ENCODE data around the gene RBM33.

RBM33 gene

DNA sequence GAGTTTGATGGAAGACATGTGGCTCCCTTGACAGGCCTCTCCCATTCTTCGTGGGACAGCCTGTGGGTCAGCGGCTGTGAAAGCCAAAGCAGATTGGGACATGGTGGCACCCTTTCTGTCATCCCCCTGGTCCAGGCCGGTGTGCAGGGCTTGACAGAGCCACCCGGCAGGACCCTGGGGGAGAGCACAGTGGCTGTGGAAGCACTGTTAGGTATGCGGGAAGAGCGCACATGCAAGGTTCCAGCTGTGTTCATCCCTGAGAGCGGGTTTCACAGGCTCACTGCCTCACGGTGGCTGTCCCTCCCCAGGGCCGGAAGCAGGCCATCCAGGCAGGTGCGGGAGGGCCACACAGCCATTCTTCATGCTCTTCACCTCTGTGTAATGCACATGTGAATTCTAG is 138.0 kb downstream of the RBM33 start:
- DNase-seq, result no peak

- no peak for DNase-seq
These were observed 141.1 kb downstream of the RBM33 start for GRCh38 chr7:155785536-155785935.

GRCh38 chr7:155786491-155786890 is 142.0 kb downstream of the RBM33 start:
- no peak for DNase-seq

DNA sequence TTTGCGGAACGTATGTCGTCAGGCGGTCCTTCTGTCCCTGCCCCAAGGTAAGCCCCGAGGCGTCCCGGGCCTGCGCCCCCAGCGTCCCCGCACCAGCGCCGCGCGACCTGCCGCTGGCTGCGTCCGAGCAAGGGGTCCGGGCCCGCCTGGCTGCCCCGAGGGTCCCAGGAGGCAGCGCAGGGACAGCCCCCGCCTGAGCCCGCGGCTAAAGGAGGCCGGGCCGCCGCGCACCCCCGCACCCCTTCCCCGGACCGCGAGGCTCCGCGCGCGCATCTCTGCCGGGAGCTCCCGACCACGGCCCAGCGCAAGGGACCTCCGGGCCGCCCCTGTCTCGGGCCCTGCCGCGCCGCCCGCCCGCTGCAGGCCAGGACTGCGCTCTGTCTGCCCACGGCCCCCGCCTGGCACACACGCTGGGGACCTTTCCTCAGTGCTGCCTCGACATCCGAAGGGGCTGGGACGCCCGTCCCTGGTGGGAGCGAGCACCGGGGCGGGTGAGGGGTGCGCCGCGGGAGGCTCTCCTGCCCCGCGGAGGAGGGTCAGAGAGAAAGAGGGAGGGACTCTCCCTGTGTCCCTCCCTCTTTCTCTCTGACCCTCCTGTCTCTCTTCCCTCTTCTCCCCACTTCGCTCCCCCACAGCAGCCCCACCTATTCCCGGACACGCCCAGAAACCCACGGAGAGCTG is 142.8 kb downstream of the RBM33 start:
- DNase-seq, result no peak

GRCh38 chr7:155788616-155789000 is 144.1 kb downstream of the RBM33 start:
- DNase-seq, result no peak

DNA sequence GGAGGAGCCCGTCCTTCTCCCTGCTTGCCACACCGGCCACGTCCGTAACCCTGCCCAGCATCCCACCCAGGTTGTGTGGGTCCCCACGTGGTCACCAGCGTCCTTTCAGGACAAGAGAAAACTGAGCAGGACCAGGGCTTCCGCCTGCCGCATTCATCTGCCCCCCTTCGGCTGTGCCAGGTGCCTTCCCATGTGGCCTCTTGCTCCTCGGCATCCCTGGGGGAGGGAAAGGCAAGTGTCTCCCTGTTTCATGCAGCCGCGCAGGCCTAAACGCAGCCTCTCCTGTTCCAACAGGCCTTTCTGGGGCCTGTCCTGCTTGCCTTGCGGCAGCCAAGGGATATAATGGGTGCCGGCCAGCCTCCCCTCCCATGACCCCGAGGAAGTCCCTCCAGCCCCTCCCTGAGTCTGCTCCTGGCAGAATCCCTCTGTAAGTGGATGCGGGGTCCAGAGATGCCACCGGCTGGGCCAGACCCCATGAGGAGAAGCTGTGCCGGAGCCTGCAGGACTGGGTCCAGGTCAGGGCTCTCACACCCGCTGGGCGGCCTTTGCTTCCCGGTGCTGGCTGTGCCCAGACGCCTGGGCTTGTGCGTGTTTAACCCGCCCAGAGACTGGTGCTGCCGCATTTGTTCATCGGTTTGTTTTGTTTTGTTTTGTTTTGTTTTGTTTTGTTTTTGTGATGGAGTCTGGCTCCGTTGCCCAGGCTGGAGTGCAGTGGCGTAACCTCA is 144.7 kb downstream of the RBM33 start:
- DNase-seq, result no peak

- no peak for DNase-seq
These were observed 146.2 kb downstream of the RBM33 start for GRCh38 chr7:155790666-155791065.

DNA sequence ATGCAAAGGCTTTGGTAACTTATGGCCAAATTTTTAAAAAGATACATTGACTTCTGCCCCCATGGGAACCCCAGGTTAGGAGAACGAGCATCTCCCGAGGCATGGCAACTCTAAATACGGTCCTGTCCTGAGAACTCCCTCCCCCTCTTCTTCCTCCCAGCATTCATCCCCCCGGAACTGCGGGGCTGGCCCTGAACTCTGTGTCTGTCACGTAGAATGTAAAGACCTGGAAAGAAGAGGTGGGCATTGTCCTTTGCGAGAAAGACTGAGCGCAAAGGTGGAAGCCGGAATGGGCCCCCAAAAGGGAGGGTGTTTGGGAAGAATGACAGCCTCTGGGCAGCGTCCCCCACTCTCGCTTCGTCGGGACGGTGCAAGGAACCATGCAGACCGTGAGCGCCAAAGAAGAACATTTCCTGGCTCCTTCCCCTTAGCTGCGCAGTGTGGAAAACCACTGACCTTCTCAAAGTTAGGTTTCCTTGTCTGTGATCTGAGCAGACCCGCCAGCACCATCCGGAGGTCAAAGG is 146.8 kb downstream of the RBM33 start:
- DNase-seq, result no peak

- no peak for DNase-seq
These were observed 147.4 kb downstream of the RBM33 start for GRCh38 chr7:155791836-155792235.

DNA sequence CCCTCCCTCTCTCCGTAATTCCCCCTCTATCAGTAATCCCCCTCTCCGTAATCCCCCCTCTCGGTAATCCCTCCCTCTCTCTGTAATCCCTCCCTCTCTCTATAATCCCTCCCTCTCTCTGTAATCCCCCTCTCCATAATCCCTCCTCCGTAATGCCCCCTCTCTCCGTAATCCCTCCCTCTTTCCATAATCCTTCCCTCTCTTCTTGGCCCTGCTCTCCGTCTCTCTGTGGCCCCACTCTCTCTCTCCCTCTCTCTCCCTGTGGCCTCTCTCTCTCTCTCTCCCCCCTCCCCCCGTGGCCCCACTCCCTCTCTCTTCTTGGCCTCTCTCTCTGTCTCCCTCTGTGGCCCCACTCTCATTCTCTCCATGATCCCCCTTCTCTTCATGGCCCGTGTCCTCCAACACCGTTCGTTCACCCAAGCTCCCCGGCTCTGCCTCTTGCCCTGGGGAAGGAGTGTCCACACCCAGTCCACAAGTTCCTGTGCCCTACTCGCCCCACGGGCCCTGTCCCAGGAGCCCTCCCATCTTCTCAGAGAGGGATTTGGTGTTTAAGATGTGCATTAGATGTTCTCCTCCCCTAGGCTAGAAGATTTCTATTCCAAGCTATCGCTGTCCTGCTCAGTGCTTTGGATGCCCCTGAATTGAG is 148.0 kb downstream of the RBM33 start:
- no peak for DNase-seq

DNA sequence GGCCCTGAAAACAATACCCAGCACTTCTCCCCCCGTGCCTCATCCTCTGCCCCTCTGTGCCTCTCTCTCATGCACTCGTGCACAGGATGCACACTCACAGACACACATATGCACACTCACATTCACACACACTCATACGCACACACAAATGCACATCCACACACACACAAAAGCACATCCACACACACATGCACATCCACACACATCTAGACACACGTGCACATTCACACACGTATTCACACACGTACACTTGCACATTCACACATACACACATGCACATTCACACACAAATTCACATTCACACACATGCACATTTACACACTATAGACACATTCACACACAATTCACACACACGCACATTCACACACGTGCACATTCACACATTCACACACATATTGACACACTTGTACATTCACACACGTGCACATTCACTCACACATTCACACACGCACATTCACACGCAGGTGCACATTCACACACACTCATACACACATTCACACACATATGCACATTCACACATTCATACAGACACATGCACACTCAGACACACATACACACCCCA is 148.6 kb downstream of the RBM33 start:
- no peak for DNase-seq

- no peak for DNase-seq
These were observed 149.3 kb downstream of the RBM33 start for GRCh38 chr7:155793720-155794119.

DNA sequence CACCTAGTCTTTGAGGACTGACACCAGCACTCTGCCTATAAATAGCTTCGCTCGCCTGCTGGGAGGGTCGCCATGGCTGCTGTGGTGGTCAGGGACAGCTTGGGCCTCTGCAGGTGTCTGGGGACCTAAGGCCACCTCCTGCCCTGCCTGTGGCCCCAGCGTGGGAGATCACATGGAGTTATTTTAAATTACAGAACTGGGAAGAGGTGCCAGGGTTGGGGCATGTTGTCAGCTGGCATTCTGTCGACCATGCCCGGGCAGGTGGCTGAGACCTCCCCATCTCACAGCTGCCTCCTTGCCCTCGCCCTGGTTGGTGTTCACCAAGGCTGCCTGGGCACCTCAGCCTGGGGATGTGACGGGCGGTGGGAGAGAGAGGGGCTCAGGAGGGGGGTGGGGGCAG is 149.7 kb downstream of the RBM33 start:
- DNase-seq, result no peak

- no peak for DNase-seq
These were observed 150.9 kb downstream of the RBM33 start for GRCh38 chr7:155795401-155795800.

DNA sequence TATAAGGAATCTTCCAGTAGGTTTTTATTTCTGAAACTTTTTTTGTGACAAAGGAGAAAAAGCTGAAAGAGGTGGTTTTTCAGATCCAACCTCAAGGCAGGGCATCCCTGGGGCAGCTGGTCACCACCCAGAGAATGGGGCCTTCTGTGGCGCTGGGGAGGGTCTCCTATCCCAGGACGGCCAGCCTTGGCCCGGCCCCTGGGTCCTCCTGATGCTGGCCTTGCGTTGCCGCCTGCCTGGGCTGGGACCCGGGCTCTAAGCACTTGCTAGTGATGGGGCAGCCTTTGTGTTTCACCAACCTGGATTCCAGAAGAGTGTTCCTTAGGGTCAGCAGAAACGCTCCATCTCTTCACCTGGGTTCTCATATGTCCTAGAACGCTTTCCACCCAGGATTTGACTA is 151.5 kb downstream of the RBM33 start:
- DNase-seq, result no peak

- peak; percentile 68 for DNase-seq
These were observed 152.2 kb downstream of the RBM33 start for GRCh38 chr7:155796381-155797261.

- DNase-seq, result no peak
These were observed 153.1 kb downstream of the RBM33 start for GRCh38 chr7:155797262-155798250.

- DNase-seq, result no peak
These were observed 154.4 kb downstream of the RBM33 start for GRCh38 chr7:155798673-155799439.

- DNase-seq, result no peak
These were observed 155.1 kb downstream of the RBM33 start for GRCh38 chr7:155799514-155799913.

DNA sequence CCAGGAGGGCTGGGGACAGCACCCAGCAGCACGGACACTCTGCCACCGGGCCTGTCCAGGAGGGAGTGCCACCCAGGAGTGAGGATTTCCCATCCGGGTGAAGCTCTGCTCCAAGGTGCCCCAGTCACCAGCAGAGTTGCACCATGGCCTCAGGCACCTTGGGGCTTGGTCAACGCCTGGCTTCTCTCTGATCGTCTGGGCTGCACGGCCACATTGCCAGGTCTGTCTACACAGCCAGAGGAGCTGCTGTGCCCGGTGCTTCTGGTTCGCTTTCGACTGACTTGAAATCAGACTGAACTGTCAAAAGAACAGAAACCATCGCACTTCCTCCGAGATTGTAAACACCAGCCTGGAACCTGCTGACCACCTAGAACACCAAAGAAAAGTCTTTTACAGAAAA is 155.8 kb downstream of the RBM33 start:
- no peak for DNase-seq
